Endothelial cell (in vitro differentiated cells): Measurements from ENCODE around the gene ABCA3. TPM values are rescaled to one million over a fixed set of nuclear protein-coding genes. Genes with fewer than 3 reads are reported as not detected.

Source experiments
- DNase-seq: peaks from one replicate; pipeline ENCODE4 v3.0.0; 2021; ENCODE audit warnings: low spot score
- H3K27ac Mint-ChIP-seq: one replicate; pipeline ENCODE4 v1.8.0; 2021; ENCODE audit warnings: mixed read lengths, inconsistent platforms; ENCODE audit not compliant: unreplicated experiment
- H3K27me3 Mint-ChIP-seq: one replicate; pipeline ENCODE4 v1.8.0; 2021; ENCODE audit warnings: mild to moderate bottlenecking, moderate library complexity, mixed read lengths, inconsistent platforms; ENCODE audit not compliant: unreplicated experiment
- H3K36me3 Mint-ChIP-seq: one replicate; pipeline ENCODE4 v1.8.0; 2021; ENCODE audit warnings: mild to moderate bottlenecking, low read depth, mixed read lengths, inconsistent platforms; ENCODE audit not compliant: unreplicated experiment
- H3K4me1 Mint-ChIP-seq: one replicate; pipeline ENCODE4 v1.8.0; 2021; ENCODE audit warnings: mild to moderate bottlenecking, mixed read lengths, inconsistent platforms; ENCODE audit not compliant: unreplicated experiment
- H3K4me3 Mint-ChIP-seq: one replicate; pipeline ENCODE4 v1.8.0; 2021; ENCODE audit warnings: mild to moderate bottlenecking, mixed read lengths, inconsistent platforms; ENCODE audit not compliant: unreplicated experiment
- H3K9me3 Mint-ChIP-seq: one replicate; pipeline ENCODE4 v1.8.0; 2021; ENCODE audit warnings: mixed read lengths, inconsistent platforms; ENCODE audit not compliant: unreplicated experiment
- CTCF ChIP-seq: fragments of 200-600 bp; sonication (generic); IDR thresholded peaks from one replicate; pipeline ENCODE4 v1.5.0; 2021; ENCODE audit warnings: antibody characterized with exemption; ENCODE audit not compliant: unreplicated experiment
- total RNA-seq: library from RNA; stranded (reverse); fragmentation: NEBNext Ultra II Directional; extraction: Animal tissue kit (Norgen Biotek cat#: 25700); gene quantifications from one replicate; pipeline ENCODE4 v1.2.1, GENCODE V29; 2021; ENCODE audit not compliant: unreplicated experiment

The ABCA3 gene
- total RNA-seq, 1 donor from 2014 or later: 10.4 TPM

DNA sequence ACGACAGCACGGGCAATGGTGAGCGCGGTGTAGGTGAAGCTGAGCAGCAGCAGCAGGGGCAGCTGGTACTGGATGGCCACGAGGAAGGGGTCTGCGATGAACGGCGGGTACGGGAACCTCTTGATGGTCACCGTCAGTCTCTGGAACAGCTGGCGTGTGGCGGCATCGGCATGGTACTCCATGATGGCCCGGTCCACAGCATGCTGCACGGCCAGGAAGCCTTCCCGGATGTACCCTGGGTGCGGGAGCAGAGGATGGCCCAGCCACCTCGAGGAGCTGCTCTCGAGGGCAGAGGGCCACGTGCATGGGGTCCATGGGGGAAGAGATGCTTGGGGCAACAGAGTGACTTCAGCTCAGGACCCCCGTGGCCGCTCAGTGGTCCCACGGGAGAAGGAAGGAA is 20.9 kb downstream of the ABCA3 start:
- no peak overlapping the region for H3K27ac Mint-ChIP-seq
- no peaks in the 10 kb centered on the region for H3K9me3 Mint-ChIP-seq
- DNase-seq: no peak
- no peaks in the 10 kb centered on the region for H3K36me3 Mint-ChIP-seq
- no peak for TF ChIP-seq CTCF
- no peak overlapping the region for H3K4me3 Mint-ChIP-seq
- peaks cover 3% of the 10 kb centered on the region for H3K27me3 Mint-ChIP-seq
- H3K4me1 Mint-ChIP-seq: no peaks in the 10 kb centered on the region

DNA sequence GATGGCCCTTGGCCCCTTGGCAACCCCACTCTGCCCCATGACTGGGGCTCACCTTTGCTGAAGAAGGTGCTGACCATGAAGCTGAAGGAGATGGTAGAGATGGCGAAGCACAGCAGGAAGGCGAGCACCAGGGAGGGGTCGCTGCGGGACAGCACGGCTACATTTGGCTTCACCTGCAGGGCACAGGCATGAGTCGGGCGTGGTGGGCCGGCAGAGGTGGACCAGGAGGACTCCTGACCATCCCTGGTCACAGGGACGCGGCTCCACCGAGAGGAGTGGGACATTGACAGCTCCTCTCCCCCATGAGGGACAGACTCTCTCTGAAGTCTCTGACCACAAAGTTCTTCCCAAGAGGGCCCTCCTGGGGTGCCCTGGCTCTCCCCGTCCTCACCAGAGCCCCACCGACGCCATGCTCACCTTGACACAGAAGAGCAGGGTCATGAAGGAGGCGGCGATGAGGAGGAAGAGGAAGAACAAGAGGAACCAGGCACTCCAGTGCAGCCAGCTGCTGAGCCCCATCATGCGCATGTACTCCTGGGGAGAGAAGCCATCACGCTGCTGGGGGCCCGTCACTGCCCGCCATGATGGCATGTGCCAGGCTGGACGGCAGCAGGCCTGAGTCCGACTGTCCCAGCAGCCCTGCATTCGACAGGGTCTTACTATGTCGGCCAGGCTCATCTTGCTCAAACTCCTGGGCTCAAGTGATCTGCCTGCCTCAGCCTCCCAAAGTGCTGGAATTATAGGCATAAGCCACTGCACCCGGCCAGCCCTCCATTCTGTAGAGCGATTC is 23.1 kb downstream of the ABCA3 start:
- Mint-ChIP-seq H3K36me3 (no peaks in the 10 kb centered on the region), H3K27me3 (peaks cover 6% of the 10 kb centered on the region), H3K27ac (no peak overlapping the region), H3K9me3 (no peaks in the 10 kb centered on the region), H3K4me1 (no peaks in the 10 kb centered on the region), H3K4me3 (no peak overlapping the region)
- no peak for DNase-seq
- TF ChIP-seq CTCF: no peak

- Mint-ChIP-seq H3K4me1 (no peaks in the 10 kb centered on the region), H3K4me3 (no peak overlapping the region), H3K9me3 (no peaks in the 10 kb centered on the region), H3K27me3 (peaks cover 5% of the 10 kb centered on the region), H3K27ac (no peak overlapping the region), H3K36me3 (no peaks in the 10 kb centered on the region)
- no peak for TF ChIP-seq CTCF
- DNase-seq: no peak
Observed at GRCh38 chr16:2308089-2308962, 32.2 kb downstream of the ABCA3 start.

- no peaks in the 10 kb centered on the region for H3K36me3 Mint-ChIP-seq
- H3K4me3 Mint-ChIP-seq: no peak overlapping the region
- no peak overlapping the region for H3K27ac Mint-ChIP-seq
- H3K4me1 Mint-ChIP-seq: no peaks in the 10 kb centered on the region
- no peaks in the 10 kb centered on the region for H3K9me3 Mint-ChIP-seq
- DNase-seq: no peak
- TF ChIP-seq CTCF: no peak
- peaks cover 2% of the 10 kb centered on the region for H3K27me3 Mint-ChIP-seq
Observed at GRCh38 chr16:2299915-2300192, 40.7 kb downstream of the ABCA3 start.
